Activated CD8-positive, alpha-beta T cell treated with anti-CD3 and anti-CD28 coated beads, Interleukin-2, amount 10 ng/mL, durations not matched to agents 7 days and 5 days (primary cell): ENCODE data around the gene KCNK2. TPM values are rescaled to one million over a fixed set of nuclear protein-coding genes. Genes with fewer than 3 reads are reported as not detected.

Experiments
- ATAC-seq: fragments of 150-1000 bp; cut with Tn5 transposase; one replicate; pipeline ENCODE4 v1.10.0; 2021; ENCODE audit warnings: moderate library complexity
- CTCF ChIA-PET: fragments of 350-600 bp; sonication (Branson Sonifier 250); formaldehyde crosslinking; loops from one replicate; lab custom pipeline; 2021; ENCODE audit warnings: antibody characterized with exemption; lab: Charles Lee
- POLR2A ChIA-PET: fragments of 350-600 bp; sonication (Branson Sonifier 250); formaldehyde crosslinking; loops from one replicate; lab custom pipeline; 2021; ENCODE audit warnings: antibody characterized with exemption; lab: Charles Lee
- DNase-seq: peaks from one replicate; pipeline ENCODE4 v3.0.0-alpha.2; 2020
- H3K27ac Mint-ChIP-seq: one replicate; pipeline ENCODE4 v1.8.0; 2021; ENCODE audit warnings: mild to moderate bottlenecking, mixed read lengths
- H3K27me3 Mint-ChIP-seq: one replicate; pipeline ENCODE4 v1.8.0; 2021; ENCODE audit warnings: low read depth, mixed read lengths
- H3K36me3 Mint-ChIP-seq: one replicate; pipeline ENCODE4 v1.8.0; 2021; ENCODE audit warnings: low read depth, mixed read lengths
- H3K4me1 Mint-ChIP-seq: one replicate; pipeline ENCODE4 v1.8.0; 2021; ENCODE audit warnings: low read depth, mixed read lengths
- H3K4me3 Mint-ChIP-seq: one replicate; pipeline ENCODE4 v1.8.0; 2021; ENCODE audit warnings: mild to moderate bottlenecking, mixed read lengths
- H3K9me3 Mint-ChIP-seq: one replicate; pipeline ENCODE4 v1.8.0; 2022; ENCODE audit warnings: mixed read lengths; ENCODE audit not compliant: insufficient read depth
- total RNA-seq, 2 experiments: library from RNA; stranded (reverse); gene quantifications; one replicate each; pipeline ENCODE4 v1.2.3, GENCODE V29; 2021

The KCNK2 gene
- total RNA-seq, 2 experiments from 2014 or later = not detected

- no peak for DNase-seq
- Mint-ChIP-seq H3K4me3 (no peak overlapping the region), H3K9me3 (no peaks in the 10 kb centered on the region), H3K27me3 (no peaks in the 10 kb centered on the region), H3K27ac (no peak overlapping the region), H3K36me3 (no peaks in the 10 kb centered on the region), H3K4me1 (no peaks in the 10 kb centered on the region)
- ChIA-PET POLR2A (no interaction called here), CTCF (no interaction called here)
- no peak for ATAC-seq
Measured at GRCh38 chr1:215228193-215228592, 145.7 kb downstream of the KCNK2 start.

DNA sequence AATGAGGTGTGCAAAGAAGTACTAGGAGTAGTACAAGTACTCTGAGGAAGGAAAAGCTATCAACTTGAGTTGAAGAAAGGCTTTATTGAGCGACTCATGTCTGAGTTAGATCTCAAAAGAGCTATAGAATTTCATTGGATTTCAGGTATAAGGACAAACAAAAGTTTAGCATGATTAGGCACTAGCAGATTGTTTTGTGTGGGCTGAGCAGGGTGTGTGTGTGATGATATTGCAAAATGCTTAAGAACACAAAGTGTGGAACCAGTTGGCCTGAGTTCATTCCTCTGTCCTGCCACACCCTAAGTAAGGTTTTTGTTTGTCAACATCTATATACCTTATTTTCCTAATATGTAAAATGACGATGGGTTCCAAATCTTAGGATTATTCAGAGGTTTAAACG lies 158.9 kb downstream of the KCNK2 start:
- CTCF ChIA-PET = no interaction called here
- DNase-seq = no peak
- Mint-ChIP-seq H3K4me3 (no peak overlapping the region), H3K4me1 (no peaks in the 10 kb centered on the region), H3K27ac (no peak overlapping the region), H3K9me3 (no peaks in the 10 kb centered on the region), H3K36me3 (no peaks in the 10 kb centered on the region), H3K27me3 (no peaks in the 10 kb centered on the region)
- POLR2A ChIA-PET = no interaction called here
- no peak for ATAC-seq

DNA sequence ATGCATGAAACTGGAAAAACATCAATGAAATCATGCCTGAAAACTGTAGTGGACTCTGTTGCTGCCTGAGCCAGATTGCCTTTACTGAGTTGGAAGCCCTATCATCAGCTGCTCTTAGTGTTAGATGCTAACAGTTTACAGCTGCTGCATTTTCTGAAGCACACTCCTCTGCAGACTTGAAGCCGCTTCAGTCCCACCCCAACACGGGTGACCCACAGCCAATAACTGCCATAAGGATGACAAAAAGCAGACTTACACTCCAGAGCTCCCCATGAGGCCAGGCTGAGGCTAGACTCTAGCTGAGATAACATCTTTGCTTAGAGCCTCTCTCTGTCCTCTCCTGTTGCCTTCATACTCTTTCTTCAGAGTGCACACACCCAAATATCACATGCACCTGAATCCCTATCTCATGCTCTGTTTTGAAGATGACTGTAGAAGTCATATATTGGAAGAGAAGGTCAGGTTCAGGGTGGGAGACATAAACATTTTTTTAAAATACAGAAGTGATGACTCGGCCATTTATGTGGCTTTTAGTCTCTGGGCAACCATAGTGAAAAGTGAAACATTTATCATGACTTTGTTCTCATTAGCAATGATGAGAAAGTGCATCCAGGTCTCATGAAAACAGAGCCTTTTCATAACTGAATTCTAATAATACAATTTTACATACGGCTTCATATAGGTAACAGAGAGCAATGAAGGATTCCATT lies 161.0 kb downstream of the KCNK2 start:
- no peak for ATAC-seq
- no peak for DNase-seq
- H3K36me3 Mint-ChIP-seq = no peaks in the 10 kb centered on the region
- no peak overlapping the region for H3K27ac Mint-ChIP-seq
- no peaks in the 10 kb centered on the region for H3K27me3 Mint-ChIP-seq
- no peaks in the 10 kb centered on the region for H3K4me1 Mint-ChIP-seq
- H3K9me3 Mint-ChIP-seq = no peaks in the 10 kb centered on the region
- CTCF ChIA-PET = no interaction called here
- POLR2A ChIA-PET = no interaction called here
- H3K4me3 Mint-ChIP-seq = no peak overlapping the region

DNA sequence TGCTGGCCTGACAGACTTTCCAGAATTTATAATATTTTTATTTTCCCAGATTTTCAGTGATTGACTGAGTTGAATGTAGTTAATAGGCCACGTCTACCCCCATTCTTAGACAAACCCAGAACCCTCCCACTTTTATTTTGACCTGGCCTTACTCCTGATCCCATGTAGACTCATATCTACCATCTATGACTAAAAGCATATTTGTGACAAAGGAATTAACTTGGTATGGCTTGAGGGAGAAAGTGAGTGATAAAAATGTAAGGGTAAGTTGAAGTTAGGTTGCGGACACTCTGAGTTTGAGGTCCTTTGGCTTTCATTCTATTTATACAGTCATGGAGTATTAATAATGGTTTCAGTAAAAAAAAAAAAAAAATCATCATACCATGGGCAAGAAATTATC lies 168.4 kb downstream of the KCNK2 start:
- Mint-ChIP-seq H3K4me1 (no peaks in the 10 kb centered on the region), H3K9me3 (no peaks in the 10 kb centered on the region), H3K27ac (no peak overlapping the region), H3K27me3 (no peaks in the 10 kb centered on the region), H3K36me3 (no peaks in the 10 kb centered on the region), H3K4me3 (no peak overlapping the region)
- ChIA-PET CTCF (no interaction called here), POLR2A (no interaction called here)
- no peak for DNase-seq
- no peak for ATAC-seq

GRCh38 chr1:215251428-215251827 lies 168.9 kb downstream of the KCNK2 start:
- H3K27ac Mint-ChIP-seq = no peak overlapping the region
- ChIA-PET POLR2A (no interaction called here), CTCF (no interaction called here)
- ATAC-seq (no peak), DNase-seq (no peak)
- H3K4me1 Mint-ChIP-seq = no peaks in the 10 kb centered on the region
- H3K36me3 Mint-ChIP-seq = no peaks in the 10 kb centered on the region
- H3K9me3 Mint-ChIP-seq = no peaks in the 10 kb centered on the region
- no peaks in the 10 kb centered on the region for H3K27me3 Mint-ChIP-seq
- no peak overlapping the region for H3K4me3 Mint-ChIP-seq

DNA sequence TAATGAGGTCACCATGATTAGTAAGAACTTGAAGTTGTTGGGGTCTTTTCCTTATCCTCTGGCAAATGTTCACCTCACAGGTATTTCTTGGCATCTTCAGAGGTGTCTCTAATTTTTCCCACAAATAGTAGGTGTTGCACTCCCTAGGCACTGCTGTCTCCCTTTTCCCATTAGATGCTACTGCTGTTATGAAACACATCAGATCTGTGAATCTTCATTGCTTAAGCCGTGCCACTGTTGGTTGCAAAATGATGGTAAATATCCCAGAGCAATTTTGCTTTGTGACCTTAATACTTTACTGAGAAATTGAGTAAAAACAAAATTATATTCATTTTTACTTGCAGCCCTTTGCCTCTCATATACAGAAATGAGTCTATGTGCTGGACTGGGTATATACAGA lies 169.6 kb downstream of the KCNK2 start:
- H3K4me1 Mint-ChIP-seq = no peaks in the 10 kb centered on the region
- no peaks in the 10 kb centered on the region for H3K9me3 Mint-ChIP-seq
- no peaks in the 10 kb centered on the region for H3K27me3 Mint-ChIP-seq
- no peak overlapping the region for H3K27ac Mint-ChIP-seq
- ChIA-PET CTCF (no interaction called here), POLR2A (no interaction called here)
- H3K4me3 Mint-ChIP-seq = no peak overlapping the region
- H3K36me3 Mint-ChIP-seq = no peaks in the 10 kb centered on the region
- ATAC-seq (no peak), DNase-seq (no peak)

DNA sequence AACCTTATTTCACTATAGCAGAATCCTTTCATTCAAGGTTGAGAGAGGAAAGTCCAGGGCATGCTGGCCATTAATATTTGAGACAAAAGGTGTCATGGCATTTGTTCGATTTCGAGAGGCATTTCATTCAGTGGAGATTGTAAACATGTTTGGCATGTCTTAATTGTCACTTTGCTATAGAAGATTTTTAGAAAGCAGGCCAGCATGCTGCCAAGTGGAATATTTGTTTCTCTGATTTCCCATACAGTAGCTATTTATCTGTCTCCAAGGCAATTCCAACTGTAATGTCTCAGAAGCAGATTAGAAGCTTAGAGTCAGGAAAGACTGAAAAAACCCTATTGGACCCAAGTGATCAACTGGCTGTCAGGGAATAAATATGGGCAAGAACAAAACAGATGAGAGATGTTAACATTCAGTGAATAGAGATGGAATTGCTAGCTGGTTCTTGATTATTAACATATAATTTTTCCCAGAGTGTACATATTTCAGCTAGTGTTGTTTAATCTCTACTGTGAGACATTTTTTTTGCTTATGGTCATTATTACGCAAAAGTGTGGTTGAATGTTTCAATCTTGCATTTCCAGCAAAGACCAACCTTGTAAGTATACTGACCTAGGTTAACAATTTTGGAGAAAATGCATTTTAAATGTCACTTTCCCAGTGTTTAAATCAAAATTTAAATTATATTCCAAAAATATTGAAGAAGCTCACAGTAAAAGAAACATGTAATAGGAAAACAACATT lies 174.6 kb downstream of the KCNK2 start:
- CTCF ChIA-PET = no interaction called here
- Mint-ChIP-seq H3K9me3 (no peaks in the 10 kb centered on the region), H3K36me3 (no peaks in the 10 kb centered on the region)

DNA sequence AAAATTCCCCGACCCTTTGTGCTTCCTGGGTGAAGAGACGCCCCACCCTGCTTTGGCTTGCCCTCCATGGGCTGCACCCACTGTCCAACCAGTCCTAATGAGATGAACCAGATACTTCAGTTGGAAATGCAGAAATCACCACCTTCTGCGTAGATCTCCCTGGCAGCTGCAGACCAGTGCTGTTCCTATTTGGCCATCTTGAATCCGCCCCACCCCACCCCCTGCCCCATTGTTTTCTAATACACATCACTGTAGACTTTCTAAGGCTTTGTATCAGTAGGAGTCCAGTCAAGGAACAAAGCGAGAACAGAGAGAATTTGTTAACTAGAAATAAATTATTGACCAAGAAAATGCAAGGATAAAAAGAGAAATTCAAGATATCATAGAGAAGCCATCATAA lies 178.2 kb downstream of the KCNK2 start:
- no peaks in the 10 kb centered on the region for H3K27me3 Mint-ChIP-seq
- H3K27ac Mint-ChIP-seq = no peak overlapping the region
- ATAC-seq (no peak), DNase-seq (no peak)
- no peak overlapping the region for H3K4me3 Mint-ChIP-seq
- ChIA-PET CTCF (no interaction called here), POLR2A (no interaction called here)
- no peaks in the 10 kb centered on the region for H3K4me1 Mint-ChIP-seq
- H3K36me3 Mint-ChIP-seq = no peaks in the 10 kb centered on the region
- H3K9me3 Mint-ChIP-seq = no peaks in the 10 kb centered on the region

More for the DNA sequence above, 174.6 kb downstream of the KCNK2 start:
- DNase-seq (no peak), ATAC-seq (no peak)
- Mint-ChIP-seq H3K27ac (no peak overlapping the region), H3K4me1 (no peaks in the 10 kb centered on the region), H3K27me3 (no peaks in the 10 kb centered on the region), H3K4me3 (no peak overlapping the region)
- POLR2A ChIA-PET = no interaction called here

DNA sequence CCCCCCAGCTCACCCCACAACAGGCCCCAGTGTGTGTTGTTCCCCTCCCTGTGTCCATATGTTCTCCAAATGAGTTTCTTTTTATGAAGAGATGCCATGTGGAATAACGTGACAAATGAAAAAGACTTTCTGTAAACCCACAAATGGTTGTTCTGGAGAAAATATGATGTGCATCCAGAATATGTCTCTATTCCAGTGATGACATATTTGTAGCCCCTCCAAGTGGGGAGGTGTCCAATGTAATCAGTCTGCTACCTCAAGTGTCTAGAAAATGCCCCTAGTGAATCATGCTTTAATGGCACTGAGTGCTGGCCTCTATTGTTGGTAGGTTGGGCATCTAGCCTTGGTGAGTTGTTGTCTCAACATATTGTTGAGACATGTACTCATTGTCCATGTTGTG lies 179.6 kb downstream of the KCNK2 start:
- CTCF ChIA-PET = no interaction called here
- Mint-ChIP-seq H3K36me3 (no peaks in the 10 kb centered on the region), H3K4me1 (no peaks in the 10 kb centered on the region), H3K27ac (no peak overlapping the region), H3K4me3 (no peak overlapping the region), H3K27me3 (no peaks in the 10 kb centered on the region), H3K9me3 (no peaks in the 10 kb centered on the region)
- POLR2A ChIA-PET = no interaction called here
- ATAC-seq (no peak), DNase-seq (no peak)

- no peaks in the 10 kb centered on the region for H3K27me3 Mint-ChIP-seq
- ChIA-PET CTCF (no interaction called here), POLR2A (interaction anchor here (0.6 kb wide), 1 partner anchor 347 kb away, joined by 5 read pairs; no protein-coding TSS in a partner anchor)
- DNase-seq (no peak), ATAC-seq (no peak)
- H3K9me3 Mint-ChIP-seq = no peaks in the 10 kb centered on the region
- no peaks in the 10 kb centered on the region for H3K4me1 Mint-ChIP-seq
- H3K4me3 Mint-ChIP-seq = no peak overlapping the region
- no peaks in the 10 kb centered on the region for H3K36me3 Mint-ChIP-seq
- H3K27ac Mint-ChIP-seq = no peak overlapping the region
Measured at GRCh38 chr1:215263636-215264035, 181.1 kb downstream of the KCNK2 start.

DNA sequence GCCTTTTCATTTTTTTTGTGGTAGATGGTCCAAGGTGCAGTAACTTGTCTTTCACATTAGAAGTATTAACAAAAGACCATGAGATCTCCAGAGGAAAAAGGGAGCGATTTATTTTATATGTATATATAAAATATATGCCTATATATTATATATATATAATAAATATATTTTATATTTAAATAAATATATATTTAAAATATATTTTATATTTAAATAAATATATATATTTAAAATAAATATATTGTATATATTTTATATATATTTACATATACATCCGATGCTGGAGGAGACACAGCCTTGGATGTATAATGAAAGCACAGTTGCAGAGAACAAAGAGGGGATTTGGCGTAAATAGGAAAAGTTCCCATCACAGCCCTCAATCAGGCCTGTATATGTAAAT lies 182.1 kb downstream of the KCNK2 start:
- Mint-ChIP-seq H3K27ac (no peak overlapping the region), H3K4me1 (no peaks in the 10 kb centered on the region), H3K4me3 (no peak overlapping the region), H3K27me3 (no peaks in the 10 kb centered on the region), H3K36me3 (no peaks in the 10 kb centered on the region), H3K9me3 (no peaks in the 10 kb centered on the region)
- DNase-seq (no peak), ATAC-seq (no peak)
- CTCF ChIA-PET = no interaction called here
- POLR2A ChIA-PET = no interaction called here

DNA sequence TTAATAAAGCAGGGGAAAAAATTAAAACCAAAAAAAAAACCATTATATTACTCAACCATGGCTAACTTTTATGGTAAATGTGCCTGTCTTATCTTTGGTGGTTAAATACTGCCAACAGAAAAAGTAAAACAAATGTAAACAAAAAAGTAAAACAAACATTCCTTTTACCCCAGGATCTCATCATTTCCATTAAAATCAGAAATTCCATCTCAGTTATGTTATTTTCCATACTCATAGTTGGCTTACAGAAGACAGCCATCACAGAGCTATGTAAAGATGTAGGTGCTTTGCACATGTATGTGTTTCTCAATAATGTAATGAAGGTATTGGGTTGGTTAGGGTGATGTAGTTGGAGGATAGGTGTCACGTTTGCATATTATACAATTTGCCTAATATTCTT lies 185.0 kb downstream of the KCNK2 start:
- ATAC-seq = no peak
- Mint-ChIP-seq H3K27ac (no peak overlapping the region), H3K4me1 (no peaks in the 10 kb centered on the region), H3K9me3 (no peaks in the 10 kb centered on the region), H3K4me3 (no peak overlapping the region), H3K27me3 (no peaks in the 10 kb centered on the region), H3K36me3 (no peaks in the 10 kb centered on the region)
- DNase-seq = no peak
- ChIA-PET CTCF (no interaction called here), POLR2A (no interaction called here)
